ENCODE results near the gene SLC25A22.

SLC25A22 gene

DNA sequence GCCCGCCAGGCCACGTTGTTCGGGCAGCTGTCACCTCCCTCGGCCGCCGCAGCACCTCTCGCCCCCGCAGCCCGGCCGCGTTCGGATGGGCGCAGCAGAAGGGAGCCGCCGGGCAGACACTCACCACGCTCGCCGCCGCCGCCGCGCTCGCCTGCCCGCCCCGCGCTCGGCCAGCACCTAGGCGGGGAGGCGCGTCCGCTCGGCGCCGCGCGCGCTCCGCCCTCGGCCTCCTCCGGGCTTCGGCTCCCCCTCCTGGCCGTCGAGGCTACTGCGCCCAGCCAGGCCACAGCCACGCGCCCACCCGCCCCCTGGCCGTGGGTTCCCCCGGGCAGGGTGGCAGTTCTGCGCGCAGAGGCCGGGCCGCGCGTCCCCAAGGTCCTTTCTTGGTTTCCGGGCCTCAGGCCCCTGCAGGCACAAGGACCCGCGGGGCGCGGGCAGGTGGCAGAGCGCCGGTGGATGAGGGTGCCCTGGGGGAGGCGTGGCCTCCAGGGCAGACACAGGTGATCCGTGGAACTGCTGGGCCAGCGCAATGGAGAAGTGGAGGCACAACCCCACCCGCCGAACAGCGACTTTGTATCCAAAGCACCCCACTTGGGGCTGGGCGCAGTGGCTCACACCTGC, at the start of gene SLC25A22:
Gene SLC25A22 (minus strand): TSS at position 189 of the 621 bp plus-strand sequence. CDS start 3,275 bp downstream, outside the sequence.
- Histone ChIP-seq H4K20me1 (ENCODE audit: insufficient read depth) (no peaks in the 10 kb centered on the region), H3K36me3 (ENCODE audit: insufficient read depth) (no peaks in the 10 kb centered on the region), H3K27me3 (ENCODE audit: insufficient read depth, low read depth) (no peaks in the 10 kb centered on the region), H3K4me2 (peak within 1 kb of the TSS; percentile 99), H3K4me1 (ENCODE audit: low read depth, poor library complexity, severe bottlenecking) (peaks cover 12% of the 10 kb centered on the region), H3K9ac (peak within 1 kb of the TSS; percentile 67), H3K27ac (peak within 1 kb of the TSS; percentile 50), H3K4me3 (IDR thresholded peaks at IDR 0.05; ENCODE audit: insufficient read depth, low read depth, low read length) (peak within 1 kb of the TSS; percentile 28), H3K79me2 (ENCODE audit: insufficient read depth, low read depth) (0 out of 2 replicates have a peak, but pooled peaks cover 4% of the 10 kb centered on the region), H2AFZ (ENCODE audit: low read depth) (peak within 1 kb of the TSS; percentile 42)
- TF ChIP-seq, protein P1, sequence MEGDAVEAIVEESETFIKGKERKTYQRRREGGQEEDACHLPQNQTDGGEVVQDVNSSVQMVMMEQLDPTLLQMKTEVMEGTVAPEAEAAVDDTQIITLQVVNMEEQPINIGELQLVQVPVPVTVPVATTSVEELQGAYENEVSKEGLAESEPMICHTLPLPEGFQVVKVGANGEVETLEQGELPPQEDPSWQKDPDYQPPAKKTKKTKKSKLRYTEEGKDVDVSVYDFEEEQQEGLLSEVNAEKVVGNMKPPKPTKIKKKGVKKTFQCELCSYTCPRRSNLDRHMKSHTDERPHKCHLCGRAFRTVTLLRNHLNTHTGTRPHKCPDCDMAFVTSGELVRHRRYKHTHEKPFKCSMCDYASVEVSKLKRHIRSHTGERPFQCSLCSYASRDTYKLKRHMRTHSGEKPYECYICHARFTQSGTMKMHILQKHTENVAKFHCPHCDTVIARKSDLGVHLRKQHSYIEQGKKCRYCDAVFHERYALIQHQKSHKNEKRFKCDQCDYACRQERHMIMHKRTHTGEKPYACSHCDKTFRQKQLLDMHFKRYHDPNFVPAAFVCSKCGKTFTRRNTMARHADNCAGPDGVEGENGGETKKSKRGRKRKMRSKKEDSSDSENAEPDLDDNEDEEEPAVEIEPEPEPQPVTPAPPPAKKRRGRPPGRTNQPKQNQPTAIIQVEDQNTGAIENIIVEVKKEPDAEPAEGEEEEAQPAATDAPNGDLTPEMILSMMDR (conservative IDR thresholded peaks at IDR 0.05; ENCODE audit: low read depth, low read length) = peak; percentile 67

DNA sequence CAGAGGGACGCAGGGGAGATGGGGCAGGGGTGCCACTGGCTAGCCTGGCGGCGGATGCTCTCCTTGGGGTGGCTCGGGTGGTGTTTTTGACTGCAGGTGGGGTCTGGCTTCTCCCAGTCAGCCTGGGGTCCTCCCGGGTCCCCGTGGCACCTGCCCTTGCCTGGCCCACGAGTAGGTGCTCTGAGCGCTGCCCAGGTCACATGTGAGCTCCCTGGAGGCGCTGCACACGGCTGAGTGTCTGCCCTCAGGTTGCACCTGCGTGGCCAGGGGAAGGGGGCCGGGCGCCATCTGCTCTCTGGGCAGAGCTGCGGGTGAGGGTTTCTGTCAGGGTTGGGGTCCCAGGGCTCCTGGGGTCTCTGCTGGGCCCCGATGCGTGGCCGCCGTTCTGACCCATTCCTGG, 49.8 kb upstream of the SLC25A22 start:
- Histone ChIP-seq H2AFZ (ENCODE audit: low read depth) (no peak overlapping the region), H3K4me3 (IDR thresholded peaks at IDR 0.05; ENCODE audit: insufficient read depth, low read depth, low read length) (no peak overlapping the region), H3K79me2 (ENCODE audit: insufficient read depth, low read depth) (no peaks in the 10 kb centered on the region), H3K27me3 (ENCODE audit: insufficient read depth, low read depth) (peaks cover 26% of the 10 kb centered on the region; the same call in 1 of the 2 replicates), H3K36me3 (ENCODE audit: insufficient read depth) (no peaks in the 10 kb centered on the region), H4K20me1 (ENCODE audit: insufficient read depth) (no peaks in the 10 kb centered on the region), H3K4me2 (no peak overlapping the region), H3K9ac (no peak overlapping the region), H3K4me1 (ENCODE audit: low read depth, poor library complexity, severe bottlenecking) (peaks cover 28% of the 10 kb centered on the region), H3K27ac (no peak overlapping the region)
- TF ChIP-seq, protein P1 (conservative IDR thresholded peaks at IDR 0.05; ENCODE audit: low read depth, low read length) = no peak

DNA sequence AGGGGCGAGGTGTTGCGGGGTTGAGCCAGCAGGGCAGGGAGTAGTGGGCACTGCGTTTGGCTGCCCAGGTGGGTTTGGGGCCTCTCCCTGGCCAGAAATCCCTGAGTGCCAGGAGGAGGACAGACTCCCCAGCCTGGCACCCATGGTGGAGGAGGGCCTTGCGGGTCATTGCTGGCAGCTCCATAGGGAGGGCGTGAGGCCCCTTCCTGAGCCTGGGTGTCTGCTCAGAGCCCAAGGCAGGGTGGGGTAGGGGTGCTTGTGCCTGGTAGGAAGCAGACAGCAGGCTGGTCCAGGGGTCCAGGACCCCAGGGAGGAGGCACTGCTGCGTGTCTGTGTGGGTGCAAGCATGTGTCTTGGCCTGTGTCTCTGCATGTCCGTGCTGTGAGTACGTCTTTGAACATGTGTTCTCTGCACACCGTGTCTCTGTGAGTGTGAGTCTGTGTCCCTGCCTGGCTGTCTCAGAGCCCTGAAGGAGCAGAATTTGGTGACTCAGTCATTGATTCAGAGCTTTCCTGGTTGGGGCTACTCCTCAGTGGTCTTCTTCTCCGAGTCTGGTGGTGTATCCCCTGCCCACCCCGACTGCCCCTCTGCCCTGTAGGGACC, 48.5 kb upstream of the SLC25A22 start:
- Histone ChIP-seq H3K27me3 (ENCODE audit: insufficient read depth, low read depth) (peaks cover 26% of the 10 kb centered on the region; the same call in 1 of the 2 replicates), H3K36me3 (ENCODE audit: insufficient read depth) (no peaks in the 10 kb centered on the region), H3K4me2 (no peak overlapping the region), H2AFZ (ENCODE audit: low read depth) (no peak overlapping the region), H3K9ac (no peak overlapping the region), H4K20me1 (ENCODE audit: insufficient read depth) (no peaks in the 10 kb centered on the region), H3K79me2 (ENCODE audit: insufficient read depth, low read depth) (peaks cover 7% of the 10 kb centered on the region; the same call in 1 of the 2 replicates), H3K27ac (no peak overlapping the region), H3K4me1 (ENCODE audit: low read depth, poor library complexity, severe bottlenecking) (peaks cover 28% of the 10 kb centered on the region), H3K4me3 (IDR thresholded peaks at IDR 0.05; ENCODE audit: insufficient read depth, low read depth, low read length) (no peak overlapping the region)
- TF ChIP-seq, protein P1 (conservative IDR thresholded peaks at IDR 0.05; ENCODE audit: low read depth, low read length) = no peak

DNA sequence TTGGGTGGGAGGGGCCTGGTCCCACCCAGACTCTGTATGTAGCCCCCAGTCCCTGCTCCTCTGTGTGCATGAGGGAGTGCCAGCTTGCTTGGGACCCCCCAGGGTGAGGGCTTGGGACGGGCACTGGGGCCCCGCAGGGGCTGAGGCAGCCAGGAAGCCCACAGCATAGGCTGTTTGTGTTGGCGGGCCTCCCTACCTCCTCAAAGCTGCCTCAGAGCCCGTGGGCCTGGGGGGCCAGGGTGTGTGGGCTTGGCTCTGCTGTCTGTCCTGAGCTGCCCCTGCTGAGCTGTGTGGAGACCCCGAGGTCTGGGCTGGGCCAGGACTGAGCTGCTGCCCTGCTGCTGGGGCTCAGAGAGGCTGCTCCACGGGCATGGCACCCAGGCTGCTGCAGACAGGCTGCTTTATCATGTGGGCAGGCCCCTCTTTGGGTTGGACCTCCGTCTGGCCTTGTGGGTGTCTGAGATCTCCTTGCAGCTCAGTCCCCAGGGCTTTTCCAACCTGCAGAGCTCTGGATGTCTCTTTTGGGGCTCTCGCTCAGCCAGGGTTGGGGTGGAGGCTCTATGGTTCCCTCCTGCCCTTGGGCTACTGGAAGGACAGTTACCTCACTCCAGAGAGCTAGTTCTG, 47.9 kb upstream of the SLC25A22 start:
- Histone ChIP-seq H2AFZ (ENCODE audit: low read depth) (no peak overlapping the region), H4K20me1 (ENCODE audit: insufficient read depth) (0 out of 2 replicates have a peak, but pooled peaks cover 4% of the 10 kb centered on the region), H3K4me2 (no peak overlapping the region), H3K79me2 (ENCODE audit: insufficient read depth, low read depth) (peaks cover 13% of the 10 kb centered on the region), H3K4me1 (ENCODE audit: low read depth, poor library complexity, severe bottlenecking) (peaks cover 33% of the 10 kb centered on the region), H3K36me3 (ENCODE audit: insufficient read depth) (no peaks in the 10 kb centered on the region), H3K4me3 (IDR thresholded peaks at IDR 0.05; ENCODE audit: insufficient read depth, low read depth, low read length) (no peak overlapping the region), H3K9ac (no peak overlapping the region), H3K27me3 (ENCODE audit: insufficient read depth, low read depth) (peaks cover 24% of the 10 kb centered on the region; the same call in 1 of the 2 replicates), H3K27ac (no peak overlapping the region)
- TF ChIP-seq, protein P1 (conservative IDR thresholded peaks at IDR 0.05; ENCODE audit: low read depth, low read length) = no peak
